NCI-H345 treated with DMSO at 0.1 percent for 48 hours (cell line): ENCODE data around the gene LRRC17.

Source experiments
- DNase-seq: peaks from one replicate; lab custom pipeline; 2025; ENCODE audit not compliant: unreplicated experiment; lab: John Stamatoyannopoulos, UW

LRRC17 gene, protein sequence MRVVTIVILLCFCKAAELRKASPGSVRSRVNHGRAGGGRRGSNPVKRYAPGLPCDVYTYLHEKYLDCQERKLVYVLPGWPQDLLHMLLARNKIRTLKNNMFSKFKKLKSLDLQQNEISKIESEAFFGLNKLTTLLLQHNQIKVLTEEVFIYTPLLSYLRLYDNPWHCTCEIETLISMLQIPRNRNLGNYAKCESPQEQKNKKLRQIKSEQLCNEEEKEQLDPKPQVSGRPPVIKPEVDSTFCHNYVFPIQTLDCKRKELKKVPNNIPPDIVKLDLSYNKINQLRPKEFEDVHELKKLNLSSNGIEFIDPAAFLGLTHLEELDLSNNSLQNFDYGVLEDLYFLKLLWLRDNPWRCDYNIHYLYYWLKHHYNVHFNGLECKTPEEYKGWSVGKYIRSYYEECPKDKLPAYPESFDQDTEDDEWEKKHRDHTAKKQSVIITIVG

DNA sequence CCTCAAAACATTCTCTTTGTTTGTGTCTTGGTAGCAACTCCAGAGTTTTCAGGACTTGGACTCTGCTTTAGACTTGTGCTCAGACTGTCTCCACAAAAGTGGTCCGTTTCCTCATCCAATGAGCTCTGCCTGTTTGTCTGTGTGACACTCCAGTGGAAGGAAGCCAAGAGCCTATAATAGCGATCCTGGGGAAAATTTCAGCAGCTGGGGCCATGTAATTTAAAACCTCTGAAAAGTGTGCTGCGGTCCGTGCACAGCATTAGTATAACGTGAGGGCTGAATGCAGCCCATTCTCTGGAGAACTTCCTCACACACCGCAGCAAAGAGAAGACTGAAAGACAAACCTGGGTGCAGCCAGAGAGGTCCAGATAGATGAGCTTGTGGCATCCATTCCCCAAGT lies at the start of gene LRRC17:
LRRC17 (plus strand) TSS at position 259 of the 400 bp plus-strand sequence. CDS start 20,914 bp downstream, outside the sequence.
- DNase-seq, result no peak

DNA sequence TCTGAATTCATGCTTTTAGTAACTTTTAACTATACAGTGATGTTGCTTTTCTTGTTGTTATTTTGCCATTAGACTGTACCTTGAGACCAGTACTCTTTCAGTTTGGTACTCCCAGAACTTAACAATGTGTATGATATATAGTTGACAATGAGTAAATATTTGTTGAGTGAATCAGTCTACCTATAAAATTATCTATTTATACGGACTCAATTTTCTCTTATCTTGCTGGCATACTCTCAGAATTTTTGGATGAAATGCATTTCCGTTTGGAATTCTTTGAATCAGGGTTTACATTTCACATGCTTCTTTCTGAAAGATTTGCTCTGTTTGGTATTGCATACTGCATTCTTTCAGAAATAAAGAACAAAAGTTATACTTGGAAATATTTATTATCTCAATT lies 47.8 kb upstream of the LRRC17 start:
- DNase-seq, result no peak

DNA sequence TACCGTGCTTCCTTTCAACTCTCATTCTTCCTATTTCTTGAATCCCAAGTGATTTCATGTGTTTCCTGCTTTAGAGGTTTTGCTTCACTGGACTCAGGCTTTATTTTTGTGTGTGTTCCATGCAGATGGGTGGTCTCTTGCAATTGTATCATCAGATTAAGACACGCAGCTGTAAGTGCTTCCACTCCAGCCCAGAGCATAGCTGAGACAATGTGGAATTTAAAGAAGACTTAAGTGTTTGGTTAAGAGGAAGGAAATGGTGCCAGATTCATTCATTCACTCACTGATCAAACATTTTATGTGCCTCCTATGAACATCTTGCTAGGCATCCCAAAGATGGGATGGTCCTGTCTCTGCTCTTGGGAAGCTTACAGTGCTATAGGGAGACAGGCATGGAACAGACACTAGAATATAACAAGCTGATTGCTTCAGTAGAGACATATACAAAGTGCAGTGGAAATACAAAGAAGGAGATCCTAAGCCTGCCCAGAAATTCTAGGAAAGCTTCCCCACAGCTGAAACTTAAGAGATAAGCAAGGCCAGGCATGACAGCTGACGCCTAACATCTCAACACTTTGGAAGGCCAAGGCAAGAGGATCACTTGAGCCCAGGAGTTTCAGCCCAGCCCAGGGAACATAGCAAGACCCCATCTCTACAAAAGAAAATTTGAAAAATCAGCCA lies 46.1 kb upstream of the LRRC17 start:
- DNase-seq, result no peak

DNA sequence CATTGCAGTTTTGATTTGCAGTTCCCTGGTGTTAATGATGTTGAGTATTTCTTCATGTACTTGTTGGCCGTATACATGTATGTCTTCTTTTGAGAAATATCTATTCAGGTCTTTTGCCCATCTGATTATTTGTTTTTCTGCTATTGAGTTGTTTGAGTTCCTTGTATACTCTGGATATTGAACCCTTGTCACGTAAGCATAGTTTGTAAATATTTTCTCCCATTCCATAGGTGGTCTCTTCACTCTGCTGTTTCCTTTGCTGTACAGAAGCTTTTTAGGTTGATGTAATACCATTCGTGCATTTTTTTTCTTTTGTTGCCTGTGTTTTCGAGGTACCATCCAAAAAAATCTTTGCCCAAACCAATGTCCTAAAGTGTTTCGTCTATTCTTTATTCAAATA lies 43.6 kb upstream of the LRRC17 start:
- DNase-seq, result no peak

DNA sequence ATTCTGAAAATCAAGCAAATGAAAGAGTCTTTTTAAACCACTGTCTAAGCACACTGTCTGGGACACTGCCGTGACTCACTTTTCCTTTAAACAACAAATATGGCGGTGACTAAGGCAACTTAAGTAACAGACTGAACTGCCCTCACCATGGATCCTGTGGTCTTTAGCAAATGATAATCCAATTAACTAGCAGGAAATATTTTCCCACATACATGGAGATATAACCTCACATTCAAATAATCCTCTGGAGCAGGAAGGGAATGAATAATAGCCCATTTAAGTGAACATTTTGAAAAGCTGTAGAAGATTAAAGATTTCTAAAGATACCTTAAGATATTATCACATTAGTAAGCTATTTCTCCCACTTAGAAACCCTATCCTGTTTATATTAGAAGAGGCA lies 40.3 kb upstream of the LRRC17 start:
- no peak for DNase-seq

DNA sequence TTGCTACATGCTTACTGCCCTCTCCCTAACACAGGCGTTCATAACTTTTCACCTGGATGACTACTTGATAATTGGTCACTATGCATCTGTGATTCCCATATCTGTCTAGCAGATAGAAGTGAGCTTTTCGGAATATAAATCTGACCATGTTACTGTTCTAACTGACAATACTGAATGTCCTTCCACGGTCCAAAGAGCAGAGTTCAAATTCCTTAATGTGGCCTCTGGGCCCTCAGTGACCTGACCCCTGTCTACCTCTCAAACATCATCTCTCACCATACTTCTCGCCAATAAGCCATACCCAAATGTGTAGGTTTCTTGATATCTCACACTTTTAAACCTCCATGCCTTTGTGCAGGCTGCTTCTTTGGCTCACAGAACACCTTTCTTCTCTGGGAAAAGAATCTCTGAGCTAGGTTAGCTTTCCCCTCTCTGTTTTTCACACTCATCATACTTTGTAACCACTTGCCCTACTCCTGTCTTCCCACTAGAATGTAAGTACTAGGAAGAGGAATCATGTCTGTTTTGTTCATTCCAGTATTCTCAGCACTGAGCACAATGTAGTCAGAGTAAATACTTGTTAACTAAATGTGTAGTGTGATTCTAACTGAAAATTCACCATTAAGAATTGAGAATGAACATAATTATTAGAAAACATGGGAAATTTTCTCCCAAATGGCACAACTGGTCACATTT lies 39.2 kb upstream of the LRRC17 start:
- no peak for DNase-seq

DNA sequence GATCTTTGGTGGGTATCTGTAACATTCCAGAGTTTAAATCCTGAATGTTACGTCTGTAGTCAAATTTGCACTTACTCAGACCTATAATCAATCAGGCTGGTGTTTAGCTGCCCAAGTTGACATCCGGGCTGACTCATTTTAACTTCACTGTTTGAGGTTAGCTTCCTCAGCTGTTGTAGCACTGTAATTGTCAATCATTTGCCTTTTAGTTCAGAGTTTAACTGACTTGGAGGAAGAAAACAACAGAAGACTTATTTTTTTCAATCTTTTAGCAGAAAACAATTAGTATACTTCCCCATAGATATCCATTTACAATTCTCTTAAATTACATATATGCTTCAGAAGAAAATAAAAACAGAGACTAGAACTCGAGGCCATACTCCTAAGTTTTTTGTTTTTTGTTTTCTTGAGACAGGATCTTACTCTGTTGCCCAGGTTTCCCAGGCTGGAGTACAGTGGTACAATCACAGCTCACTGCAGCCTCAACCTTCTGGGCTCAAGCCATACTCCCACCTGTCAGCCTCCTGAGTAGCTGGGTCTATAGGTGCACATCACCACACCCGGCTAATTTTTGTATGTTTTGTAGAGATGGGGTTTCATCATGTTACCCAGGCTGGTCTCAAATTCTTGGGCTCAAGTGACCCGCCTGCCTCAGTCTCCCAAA lies 38.5 kb upstream of the LRRC17 start:
- DNase-seq, result no peak

DNA sequence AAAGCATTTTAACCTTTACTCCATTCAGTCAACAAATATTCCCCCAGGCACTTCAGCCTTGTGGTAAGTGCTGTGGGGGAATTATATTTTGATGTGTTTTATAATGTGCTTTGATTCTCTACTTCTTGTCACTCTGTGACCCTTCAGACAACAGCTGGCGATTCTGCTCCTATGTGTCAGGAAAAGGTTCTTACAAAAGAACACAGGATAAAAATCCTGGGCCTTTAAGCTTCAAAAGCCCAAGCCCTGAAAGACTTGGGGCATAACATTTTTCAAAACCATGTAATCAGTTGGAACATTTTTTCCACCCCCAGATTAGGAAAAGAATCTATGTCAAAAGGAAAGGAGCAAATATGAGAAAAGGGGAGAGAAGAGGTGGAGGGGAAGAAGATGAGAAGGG lies 37.8 kb upstream of the LRRC17 start:
- DNase-seq, result no peak

DNA sequence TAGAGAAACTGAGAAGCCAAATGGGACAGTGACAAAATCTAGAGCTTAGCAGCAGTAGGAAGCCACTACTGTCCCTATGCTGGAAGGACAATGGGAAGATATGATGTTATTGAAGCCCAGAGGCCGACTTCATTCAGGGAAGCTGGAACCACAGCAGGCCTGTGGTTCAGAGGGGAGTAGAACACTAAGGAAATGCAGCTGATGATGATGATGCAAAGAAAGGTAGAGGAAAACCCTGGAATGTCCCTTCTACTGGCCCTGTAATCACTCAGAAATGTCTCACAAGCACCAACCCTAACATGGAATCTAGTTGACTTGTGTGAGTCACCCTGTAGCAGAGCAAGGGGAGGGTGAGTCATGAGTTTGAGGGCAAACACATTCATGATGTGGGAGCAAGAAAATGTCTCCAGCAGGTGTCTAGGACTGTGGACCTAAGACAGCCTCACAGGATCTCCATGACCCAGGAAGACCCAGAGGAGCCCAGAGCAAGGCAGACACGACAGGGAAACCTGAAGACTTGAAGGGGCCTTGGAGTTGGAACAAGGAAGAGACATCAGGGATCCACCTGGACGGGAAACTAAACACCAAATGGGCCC lies 37.0 kb upstream of the LRRC17 start:
- DNase-seq, result no peak

DNA sequence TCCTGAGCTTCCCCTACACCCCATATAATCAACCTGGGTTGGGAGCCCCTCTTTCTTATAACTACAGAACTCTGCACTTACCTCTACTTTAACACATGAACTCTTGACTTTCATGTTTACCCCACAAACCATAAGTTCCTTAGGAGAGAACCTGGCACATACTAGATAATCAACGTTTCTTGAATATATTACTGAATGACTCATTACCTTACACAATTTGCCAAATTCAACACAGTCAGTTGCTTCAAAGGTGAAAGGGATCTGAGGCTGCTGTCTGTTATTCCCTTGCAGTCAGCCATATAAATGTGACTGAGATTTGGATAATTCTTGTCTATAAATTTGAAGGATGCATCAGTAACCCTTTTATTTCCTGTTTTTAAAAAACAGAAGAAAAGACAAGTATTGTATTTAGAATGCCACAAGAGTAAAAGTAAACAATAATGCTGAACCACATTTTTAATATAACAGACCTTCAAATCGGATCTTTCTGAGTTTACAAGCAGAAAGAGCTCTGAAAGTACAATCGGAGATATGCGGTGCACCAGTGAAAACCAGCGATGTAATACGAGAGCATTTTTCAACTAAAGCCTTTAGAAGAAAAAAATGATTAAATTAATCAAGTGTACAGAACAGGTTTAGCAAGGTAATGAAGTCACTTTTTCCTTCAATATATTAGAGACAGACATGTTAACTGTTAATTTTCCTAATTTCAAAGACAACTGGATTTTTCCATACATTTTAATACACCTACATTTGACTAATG lies 29.5 kb upstream of the LRRC17 start:
- no peak for DNase-seq

DNA sequence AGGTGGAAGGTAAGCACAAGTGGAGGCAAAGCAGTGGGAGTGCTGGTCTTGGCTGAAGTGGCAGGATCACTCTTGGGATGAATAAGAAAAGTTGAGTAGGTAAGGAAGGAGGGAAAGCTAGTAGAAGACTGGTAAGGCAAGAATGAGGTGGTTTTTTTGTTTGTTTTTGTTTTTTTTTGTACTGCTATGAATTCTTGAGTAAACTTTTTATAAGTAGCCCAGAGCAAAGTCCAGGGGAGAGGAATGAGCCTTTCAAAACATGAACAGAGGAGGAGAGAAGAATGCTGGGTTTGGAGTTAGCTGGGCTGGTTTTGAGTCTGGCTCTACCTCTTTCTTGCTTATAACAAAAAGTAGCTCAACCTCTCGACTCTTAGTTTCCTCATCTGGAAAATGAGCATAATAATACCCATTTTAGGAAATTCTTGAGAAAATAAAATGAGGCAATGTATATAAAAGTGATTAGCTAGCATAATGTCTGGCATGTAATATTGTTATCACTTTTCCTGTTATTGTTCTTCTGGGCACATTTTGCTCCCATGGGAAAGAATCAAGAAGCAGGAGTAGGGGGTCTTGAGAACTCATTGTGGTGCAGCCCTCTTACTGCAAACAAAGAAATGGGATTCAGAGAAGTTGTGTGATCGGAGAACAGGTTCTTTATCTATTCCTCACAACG lies 24.1 kb upstream of the LRRC17 start:
- DNase-seq, result no peak

DNA sequence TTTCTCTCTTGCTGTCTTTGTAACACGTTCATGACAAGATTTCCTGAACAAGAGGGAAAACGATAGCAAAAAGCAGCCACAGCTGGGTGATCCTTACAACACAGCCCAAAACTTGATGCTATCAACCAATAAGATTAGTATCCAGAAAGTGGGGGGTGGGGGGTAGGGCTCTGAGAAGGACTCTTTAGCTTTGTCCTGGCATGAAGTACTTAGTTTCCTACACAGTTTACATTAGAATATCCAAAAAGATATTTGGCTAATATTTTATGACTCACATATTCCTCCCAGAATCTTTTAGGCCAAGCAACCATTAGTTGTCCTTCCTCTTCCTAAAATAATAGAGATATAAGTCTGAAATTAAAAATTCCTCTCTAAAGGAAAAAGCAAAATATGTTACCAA lies 22.9 kb upstream of the LRRC17 start:
- no peak for DNase-seq

DNA sequence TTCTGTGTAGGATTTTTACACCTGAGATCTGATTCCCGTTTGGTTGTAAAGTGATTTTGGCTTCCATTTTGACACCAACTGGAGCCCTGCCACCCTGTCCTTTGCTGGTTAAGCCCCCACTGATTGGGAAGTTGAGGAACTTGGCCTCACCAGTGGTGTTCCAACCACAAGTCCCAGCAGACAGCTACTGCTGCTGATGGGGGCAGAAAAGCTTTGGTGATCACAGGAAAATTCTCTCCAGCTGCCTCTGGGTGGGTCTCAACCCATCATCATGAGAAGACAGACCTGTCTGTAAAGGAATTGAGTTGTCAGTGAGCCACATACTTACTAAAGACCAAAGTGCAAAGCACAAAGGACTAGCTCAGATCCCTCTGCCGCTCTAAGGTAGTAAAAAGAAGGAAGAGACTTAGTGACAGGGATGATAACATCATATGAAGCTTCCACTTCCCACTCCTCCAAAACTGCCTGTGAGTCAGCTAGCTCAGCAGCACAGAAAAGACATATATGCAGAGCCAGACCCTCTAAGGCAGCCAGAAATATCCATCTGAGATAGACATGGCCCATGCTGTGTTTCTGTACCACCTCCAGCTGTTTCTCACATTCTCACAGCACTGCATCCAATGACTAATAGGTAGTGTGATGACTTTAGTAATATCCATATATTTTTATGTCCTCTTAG lies 22.4 kb upstream of the LRRC17 start:
- no peak for DNase-seq

DNA sequence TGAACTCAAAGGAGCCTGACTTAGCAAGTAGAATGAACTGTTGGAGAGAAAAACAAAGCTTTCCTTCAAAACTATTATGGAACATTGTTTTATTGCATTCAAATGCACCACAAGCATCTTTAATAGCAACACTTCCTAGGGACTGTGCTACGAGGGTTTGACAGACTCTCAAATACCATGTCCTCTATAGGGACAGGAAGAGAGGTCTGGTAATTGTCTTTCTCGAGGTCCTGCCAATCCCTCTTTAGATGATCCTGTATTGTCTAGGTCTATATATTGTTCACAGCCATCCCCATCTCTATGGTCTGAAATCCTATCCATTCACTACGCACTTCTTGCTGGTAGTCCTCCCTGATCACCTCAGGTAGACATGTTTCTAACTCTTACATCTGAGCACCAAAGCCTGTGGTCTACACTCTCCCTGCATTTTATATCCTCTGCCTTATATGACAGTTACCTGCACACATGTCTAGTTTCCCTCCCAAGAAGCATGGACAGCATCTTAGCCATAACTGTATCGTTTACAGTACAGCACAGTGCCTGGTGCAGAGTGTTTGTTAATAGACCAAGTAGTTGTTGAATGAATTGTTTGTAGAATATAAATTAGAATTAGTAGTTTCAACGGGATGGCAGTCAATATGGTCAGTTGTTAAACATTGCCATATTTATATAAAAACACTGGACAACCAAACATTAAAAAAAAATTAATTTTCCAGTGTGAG lies 21.7 kb upstream of the LRRC17 start:
- no peak for DNase-seq

DNA sequence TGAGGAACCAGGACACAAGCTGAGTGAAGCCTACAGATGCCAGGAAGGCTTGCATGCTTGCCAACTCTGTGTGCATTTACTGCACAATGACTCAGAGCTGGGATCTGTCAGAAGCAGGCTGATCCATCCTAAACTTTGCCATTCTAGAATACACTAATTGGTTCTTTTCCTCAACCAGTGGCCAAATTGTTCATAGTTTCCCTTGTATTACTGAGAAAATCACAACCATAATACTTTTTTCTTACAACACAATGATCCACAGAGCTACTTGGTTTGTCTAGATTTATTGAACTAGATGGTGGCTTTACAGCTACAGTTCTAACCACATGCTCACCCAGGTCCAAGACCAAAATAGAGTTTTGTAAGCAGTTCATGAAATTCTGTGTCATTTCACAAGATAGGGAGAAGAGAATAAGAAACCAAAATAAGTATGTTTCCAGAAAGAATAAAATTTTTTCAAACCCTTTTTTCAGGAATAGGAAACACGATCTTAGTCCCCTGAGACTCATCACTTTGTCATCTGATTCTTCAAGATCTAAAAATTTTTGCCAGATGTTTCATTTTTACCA lies 21.0 kb upstream of the LRRC17 start:
- no peak for DNase-seq

DNA sequence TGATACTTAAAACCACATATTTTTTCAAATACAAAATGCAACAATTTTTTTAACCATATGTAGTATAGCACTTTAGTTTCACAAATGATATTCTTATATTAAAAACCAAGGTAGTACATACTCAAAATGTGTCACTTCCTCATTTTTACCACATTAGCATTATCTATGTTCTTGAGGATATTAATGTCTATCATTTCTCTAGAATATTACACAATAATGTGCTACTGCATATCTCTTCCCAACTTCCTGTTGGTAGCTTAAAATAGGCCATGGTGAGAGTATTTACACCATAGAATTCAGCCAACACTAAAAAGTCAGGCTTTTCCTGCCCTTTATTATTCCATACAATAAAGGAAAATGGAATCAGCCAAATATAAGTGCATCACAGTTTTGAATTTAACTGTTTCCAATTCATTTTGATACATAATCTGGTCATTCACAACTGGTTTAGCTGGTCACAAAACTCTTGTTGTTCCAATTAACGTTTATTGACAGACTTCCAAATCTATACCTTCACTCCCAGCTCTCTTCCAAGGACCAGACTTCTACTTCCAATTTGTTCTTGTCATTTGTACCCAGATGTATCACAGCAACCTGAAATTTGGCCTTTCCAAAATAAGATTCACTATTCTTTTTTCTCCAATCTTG lies 20.0 kb upstream of the LRRC17 start:
- no peak for DNase-seq

DNA sequence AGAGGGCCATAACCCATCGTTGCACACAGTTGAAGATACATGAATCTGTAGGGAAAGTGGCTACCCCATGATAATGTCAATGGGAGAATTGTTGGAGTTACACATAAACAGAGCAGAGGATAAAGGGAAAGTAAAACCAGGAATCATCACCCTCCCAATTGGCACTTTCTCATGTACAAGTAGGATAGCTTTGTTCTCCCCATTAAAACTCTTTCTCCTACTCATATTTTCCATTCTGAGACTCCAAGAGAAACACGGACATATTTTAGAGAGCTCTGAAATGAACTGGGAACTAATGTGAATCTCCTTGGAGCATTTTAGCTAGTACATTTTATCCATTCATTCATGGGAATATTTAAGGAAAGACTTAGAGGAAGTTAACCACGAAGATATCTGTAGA lies 17.2 kb upstream of the LRRC17 start:
- no peak for DNase-seq

DNA sequence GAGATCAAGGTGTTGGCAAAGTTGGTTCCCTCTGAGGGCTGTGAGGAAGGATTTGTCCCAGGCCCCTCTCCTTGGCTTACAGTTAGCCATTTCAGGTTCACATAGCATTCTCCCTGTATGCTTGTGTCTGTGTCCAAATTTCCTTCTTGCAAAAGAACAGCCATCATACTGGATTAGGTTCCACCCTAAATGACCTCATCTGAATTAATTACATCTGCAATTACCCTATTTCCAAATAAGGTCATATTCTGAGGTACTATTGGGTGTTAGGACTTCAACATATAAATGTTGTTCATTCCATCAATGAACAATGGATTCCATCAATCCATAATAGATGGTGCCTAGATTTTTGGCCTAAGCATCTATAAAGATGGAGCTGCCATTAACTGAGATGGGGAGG lies 16.2 kb upstream of the LRRC17 start:
- no peak for DNase-seq
